ENCODE measurements around the gene SPATA31E1. TPM values are rescaled to one million over a fixed set of nuclear protein-coding genes. Genes with fewer than 3 reads are reported as not detected.

SPATA31E1 gene
- total RNA-seq, 1 experiment from 2014 or later, result 0.04 TPM

- Histone ChIP-seq H3K9me3 (ENCODE audit: low read length) (no peaks in the 10 kb centered on the region), H3K27ac (ENCODE audit: low read length) (no peak overlapping the region), H4K20me1 (ENCODE audit: low read length) (no peaks in the 10 kb centered on the region), H3K4me1 (ENCODE audit: insufficient read depth, low read length) (peaks cover 9% of the 10 kb centered on the region; the same call in 1 of the 2 replicates), H3K27me3 (ENCODE audit: low read length) (no peaks in the 10 kb centered on the region), H3K36me3 (ENCODE audit: low read depth, low read length) (no peaks in the 10 kb centered on the region), H2AFZ (ENCODE audit: low read length) (no peak overlapping the region), H3K9me2 (replicated peaks; ENCODE audit: low read length) (no peaks in the 10 kb centered on the region), H3F3A (ENCODE audit: low read length, unreplicated experiment) (no peaks in the 10 kb centered on the region), H3K9ac (ENCODE audit: low read length) (no peak overlapping the region), H3K4me3 (ENCODE audit: low read length) (no peak overlapping the region), H3K4me2 (ENCODE audit: low read length) (no peak overlapping the region), H3K79me2 (ENCODE audit: low read length) (no peaks in the 10 kb centered on the region)
- DNase-seq (no peak), ATAC-seq (no peak)
- ChIA-PET CTCF (no interaction called here), POLR2A (ENCODE audit: unreplicated experiment) (no interaction called here)
- intact Hi-C loops (cut with micrococcal nuclease), result no loop called here
- BruUV-seq (replicated peaks), result no TSS peak
- no peak for TF ChIP-seq EZH2phosphoT487 (IDR thresholded peaks at IDR 0.05; ENCODE audit: borderline replicate concordance, low read length)
- TF ChIP-seq CTCF (conservative IDR thresholded peaks at IDR 0.05; ENCODE audit: low read depth, low read length), result no peak
- TF ChIP-seq EZH2 (IDR thresholded peaks at IDR 0.05; ENCODE audit: low read length, unreplicated experiment), result no peak
Observed at GRCh38 chr9:87875060-87875459, 7.6 kb upstream of the SPATA31E1 start.

- intact Hi-C loops (cut with micrococcal nuclease), result no loop called here
- no peaks in the 10 kb centered on the region for H3K79me2 ChIP-seq (ENCODE audit: low read length)
- H3K9me3 ChIP-seq (ENCODE audit: low read length), result no peaks in the 10 kb centered on the region
- BruUV-seq (replicated peaks), result no TSS peak
- H4K20me1 ChIP-seq (ENCODE audit: low read length), result no peaks in the 10 kb centered on the region
- H3F3A ChIP-seq (ENCODE audit: low read length, unreplicated experiment), result no peaks in the 10 kb centered on the region
- TF ChIP-seq EZH2 (IDR thresholded peaks at IDR 0.05; ENCODE audit: low read length, unreplicated experiment), result no peak
- no peak for TF ChIP-seq CTCF (conservative IDR thresholded peaks at IDR 0.05; ENCODE audit: low read depth, low read length)
- H3K27ac ChIP-seq (ENCODE audit: low read length), result no peak overlapping the region
- no peak for DNase-seq
- no peaks in the 10 kb centered on the region for H3K36me3 ChIP-seq (ENCODE audit: low read depth, low read length)
- H3K27me3 ChIP-seq (ENCODE audit: low read length), result no peaks in the 10 kb centered on the region
- ATAC-seq, result no peak
- H3K4me2 ChIP-seq (ENCODE audit: low read length), result no peak overlapping the region
- peaks cover 9% of the 10 kb centered on the region; the same call in 1 of the 2 replicates for H3K4me1 ChIP-seq (ENCODE audit: insufficient read depth, low read length)
- CTCF ChIA-PET, result no interaction called here
- no peak overlapping the region for H3K4me3 ChIP-seq (ENCODE audit: low read length)
- POLR2A ChIA-PET (ENCODE audit: unreplicated experiment), result no interaction called here
- H2AFZ ChIP-seq (ENCODE audit: low read length), result no peak overlapping the region
- no peak overlapping the region for H3K9ac ChIP-seq (ENCODE audit: low read length)
- no peaks in the 10 kb centered on the region for H3K9me2 ChIP-seq (replicated peaks; ENCODE audit: low read length)
Observed at GRCh38 chr9:87875831-87876545, 6.7 kb upstream of the SPATA31E1 start.

- intact Hi-C loops (cut with micrococcal nuclease), result no loop called here
- POLR2A ChIA-PET (ENCODE audit: unreplicated experiment), result no interaction called here
Observed at GRCh38 chr9:87876708-87877107, 6.0 kb upstream of the SPATA31E1 start.

More at GRCh38 chr9:87876708-87877107, 6.0 kb upstream of the SPATA31E1 start:
- no peak overlapping the region for H3K27ac ChIP-seq (ENCODE audit: low read length)
- BruUV-seq (replicated peaks), result no TSS peak
- H3K4me3 ChIP-seq (ENCODE audit: low read length), result no peak overlapping the region
- H3K4me1 ChIP-seq (ENCODE audit: insufficient read depth, low read length), result peaks cover 9% of the 10 kb centered on the region; the same call in 1 of the 2 replicates
- no peak overlapping the region for H3K9ac ChIP-seq (ENCODE audit: low read length)
- H3K9me2 ChIP-seq (replicated peaks; ENCODE audit: low read length), result no peaks in the 10 kb centered on the region
- no peaks in the 10 kb centered on the region for H3K36me3 ChIP-seq (ENCODE audit: low read depth, low read length)
- ATAC-seq, result no peak
- no peaks in the 10 kb centered on the region for H3K27me3 ChIP-seq (ENCODE audit: low read length)
- H4K20me1 ChIP-seq (ENCODE audit: low read length), result no peaks in the 10 kb centered on the region
- H2AFZ ChIP-seq (ENCODE audit: low read length), result no peak overlapping the region
- H3K4me2 ChIP-seq (ENCODE audit: low read length), result no peak overlapping the region
- H3F3A ChIP-seq (ENCODE audit: low read length, unreplicated experiment), result no peaks in the 10 kb centered on the region
- CTCF ChIA-PET, result no interaction called here
- no peaks in the 10 kb centered on the region for H3K79me2 ChIP-seq (ENCODE audit: low read length)
- DNase-seq, result no peak
- TF ChIP-seq EZH2phosphoT487 (IDR thresholded peaks at IDR 0.05; ENCODE audit: borderline replicate concordance, low read length) (no peak), EZH2 (IDR thresholded peaks at IDR 0.05; ENCODE audit: low read length, unreplicated experiment) (no peak), CTCF (conservative IDR thresholded peaks at IDR 0.05; ENCODE audit: low read depth, low read length) (no peak)
- H3K9me3 ChIP-seq (ENCODE audit: low read length), result no peaks in the 10 kb centered on the region

Measured in PC-3 (cell line).